K562 (cell line): ENCODE data around the gene ABCB4. TPM values are rescaled to one million over a fixed set of nuclear protein-coding genes. Genes with fewer than 3 reads are reported as not detected.

ENCODE experiments used
- CXXC5 ChIP-seq: fragments of 250-450 bp; sonication (Bioruptor Pico); IDR thresholded peaks from 2 replicates; pipeline ENCODE4 v1.8.0; 2022; ENCODE audit warnings: inconsistent platforms, mild to moderate bottlenecking, moderate library complexity
- KLF16 ChIP-seq: IDR thresholded peaks from 2 replicates; pipeline ENCODE4 v1.6.1; 2016; ENCODE audit warnings: antibody characterized with exemption
- NFATC3 ChIP-seq: fragments of 450-650 bp; IDR thresholded peaks from 2 replicates; pipeline ENCODE4 v1.6.1; 2017; ENCODE audit warnings: mild to moderate bottlenecking
- ZNF3 ChIP-seq: fragments of 250-450 bp; sonication (Bioruptor Pico); IDR thresholded peaks from 2 replicates; pipeline ENCODE4 v1.5.0; 2021; ENCODE audit warnings: mild to moderate bottlenecking, moderate library complexity
- polyA plus RNA-seq, 8 experiments: library from polyadenylated mRNA; depleted of rRNA in 4 of 8; stranded (reverse) in 5 of 8; unstranded in 3 of 8; fragments of >200 nt; fragmentation: Nextera tagmentation in 2 of 8; fragmentation: Illumina TruSeq in 1 of 8; extraction: Ambion mirVana in 2 of 8; extraction: Trizol in 1 of 8; gene quantifications; 2 replicates each; pipeline versions ENCODE4 v1.2.1 to v1.2.3, GENCODE V29; 2011 to 2014; ENCODE audit warnings: inconsistent platforms in 1 of 8, missing spikeins in 1 of 8
- total RNA-seq, 7 experiments: library from RNA; depleted of rRNA in 6 of 7; stranded (reverse); fragments of >200 nt in 6 of 7; fragmentation: Illumina TruSeq in 2 of 7; extraction: Trizol in 2 of 7; gene quantifications; 2 replicates each; pipeline versions ENCODE4 v1.2.1 to v1.2.3, GENCODE V29; 2011 to 2021; ENCODE audit warnings: low replicate concordance in 1 of 7
- TF ChIP-seq, protein P1 (sequence below): fragments of 200-400 bp; formaldehyde crosslinking; IDR thresholded peaks from 2 replicates; pipeline ENCODE4 v1.6.1; 2017; ENCODE audit warnings: mild to moderate bottlenecking, low read depth, low read length, moderate library complexity
- TF ChIP-seq, protein P2 (sequence below): fragments of 450-650 bp; conservative IDR thresholded peaks from 2 replicates; pipeline ENCODE4 v1.6.1; 2016; ENCODE audit warnings: missing genetic modification characterization, low read depth, mild to moderate bottlenecking, missing compliant biosample characterization, moderate library complexity
- TF ChIP-seq, protein P3 (sequence below): sonication (generic); formaldehyde crosslinking; IDR thresholded peaks from 2 replicates; pipeline ENCODE4 v1.8.1; 2023; ENCODE audit warnings: missing genetic modification reagents, mild to moderate bottlenecking, borderline replicate concordance
- TF ChIP-seq, protein P4 (sequence below), 2 experiments: fragments of 450-650 bp; IDR thresholded peaks; 2 replicates each; pipeline ENCODE4 v1.6.1; 2016; ENCODE audit warnings: mild to moderate bottlenecking in 2 of 2, borderline replicate concordance in 1 of 2, low read depth in 1 of 2, moderate library complexity in 1 of 2

ABCB4 gene
- total and polyA plus RNA-seq, 9 of the 15 experiments (the other 6 are each of a cell fraction or from before 2014, with no cell fraction given) = 0.06 to 0.73 (median 0.40) TPM

DNA sequence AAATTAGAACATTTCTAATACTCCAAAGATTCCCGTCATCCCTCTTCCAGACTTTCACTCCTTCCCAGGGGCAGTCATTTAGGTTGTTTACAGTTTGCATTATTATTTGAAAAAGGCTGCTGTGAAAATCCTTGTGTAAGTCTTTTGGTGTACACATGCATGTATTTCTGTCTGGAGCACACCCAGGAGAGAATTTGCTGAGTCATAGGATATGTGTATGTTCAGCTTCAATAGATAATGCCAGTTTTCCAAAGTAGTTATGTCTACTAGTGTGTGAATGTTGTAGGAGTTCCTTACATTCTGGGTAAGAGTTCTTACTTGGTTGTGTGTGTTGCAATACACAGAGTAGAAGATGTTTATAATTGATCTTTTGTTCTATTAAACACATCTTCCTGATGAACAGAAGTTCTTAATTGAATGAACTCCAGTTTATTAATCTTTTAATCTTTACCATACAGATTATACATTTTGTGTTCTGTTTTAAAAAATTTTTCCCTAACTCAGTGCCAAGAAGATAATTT, 104.8 kb downstream of the ABCB4 start (continued):
- TF ChIP-seq, protein P1, sequence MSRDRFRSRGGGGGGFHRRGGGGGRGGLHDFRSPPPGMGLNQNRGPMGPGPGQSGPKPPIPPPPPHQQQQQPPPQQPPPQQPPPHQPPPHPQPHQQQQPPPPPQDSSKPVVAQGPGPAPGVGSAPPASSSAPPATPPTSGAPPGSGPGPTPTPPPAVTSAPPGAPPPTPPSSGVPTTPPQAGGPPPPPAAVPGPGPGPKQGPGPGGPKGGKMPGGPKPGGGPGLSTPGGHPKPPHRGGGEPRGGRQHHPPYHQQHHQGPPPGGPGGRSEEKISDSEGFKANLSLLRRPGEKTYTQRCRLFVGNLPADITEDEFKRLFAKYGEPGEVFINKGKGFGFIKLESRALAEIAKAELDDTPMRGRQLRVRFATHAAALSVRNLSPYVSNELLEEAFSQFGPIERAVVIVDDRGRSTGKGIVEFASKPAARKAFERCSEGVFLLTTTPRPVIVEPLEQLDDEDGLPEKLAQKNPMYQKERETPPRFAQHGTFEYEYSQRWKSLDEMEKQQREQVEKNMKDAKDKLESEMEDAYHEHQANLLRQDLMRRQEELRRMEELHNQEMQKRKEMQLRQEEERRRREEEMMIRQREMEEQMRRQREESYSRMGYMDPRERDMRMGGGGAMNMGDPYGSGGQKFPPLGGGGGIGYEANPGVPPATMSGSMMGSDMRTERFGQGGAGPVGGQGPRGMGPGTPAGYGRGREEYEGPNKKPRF = no peak
- TF ChIP-seq NFATC3 = no peak
- TF ChIP-seq, protein P2, sequence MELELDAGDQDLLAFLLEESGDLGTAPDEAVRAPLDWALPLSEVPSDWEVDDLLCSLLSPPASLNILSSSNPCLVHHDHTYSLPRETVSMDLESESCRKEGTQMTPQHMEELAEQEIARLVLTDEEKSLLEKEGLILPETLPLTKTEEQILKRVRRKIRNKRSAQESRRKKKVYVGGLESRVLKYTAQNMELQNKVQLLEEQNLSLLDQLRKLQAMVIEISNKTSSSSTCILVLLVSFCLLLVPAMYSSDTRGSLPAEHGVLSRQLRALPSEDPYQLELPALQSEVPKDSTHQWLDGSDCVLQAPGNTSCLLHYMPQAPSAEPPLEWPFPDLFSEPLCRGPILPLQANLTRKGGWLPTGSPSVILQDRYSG = no peak
- TF ChIP-seq KLF16 = no peak
- TF ChIP-seq, protein P3, sequence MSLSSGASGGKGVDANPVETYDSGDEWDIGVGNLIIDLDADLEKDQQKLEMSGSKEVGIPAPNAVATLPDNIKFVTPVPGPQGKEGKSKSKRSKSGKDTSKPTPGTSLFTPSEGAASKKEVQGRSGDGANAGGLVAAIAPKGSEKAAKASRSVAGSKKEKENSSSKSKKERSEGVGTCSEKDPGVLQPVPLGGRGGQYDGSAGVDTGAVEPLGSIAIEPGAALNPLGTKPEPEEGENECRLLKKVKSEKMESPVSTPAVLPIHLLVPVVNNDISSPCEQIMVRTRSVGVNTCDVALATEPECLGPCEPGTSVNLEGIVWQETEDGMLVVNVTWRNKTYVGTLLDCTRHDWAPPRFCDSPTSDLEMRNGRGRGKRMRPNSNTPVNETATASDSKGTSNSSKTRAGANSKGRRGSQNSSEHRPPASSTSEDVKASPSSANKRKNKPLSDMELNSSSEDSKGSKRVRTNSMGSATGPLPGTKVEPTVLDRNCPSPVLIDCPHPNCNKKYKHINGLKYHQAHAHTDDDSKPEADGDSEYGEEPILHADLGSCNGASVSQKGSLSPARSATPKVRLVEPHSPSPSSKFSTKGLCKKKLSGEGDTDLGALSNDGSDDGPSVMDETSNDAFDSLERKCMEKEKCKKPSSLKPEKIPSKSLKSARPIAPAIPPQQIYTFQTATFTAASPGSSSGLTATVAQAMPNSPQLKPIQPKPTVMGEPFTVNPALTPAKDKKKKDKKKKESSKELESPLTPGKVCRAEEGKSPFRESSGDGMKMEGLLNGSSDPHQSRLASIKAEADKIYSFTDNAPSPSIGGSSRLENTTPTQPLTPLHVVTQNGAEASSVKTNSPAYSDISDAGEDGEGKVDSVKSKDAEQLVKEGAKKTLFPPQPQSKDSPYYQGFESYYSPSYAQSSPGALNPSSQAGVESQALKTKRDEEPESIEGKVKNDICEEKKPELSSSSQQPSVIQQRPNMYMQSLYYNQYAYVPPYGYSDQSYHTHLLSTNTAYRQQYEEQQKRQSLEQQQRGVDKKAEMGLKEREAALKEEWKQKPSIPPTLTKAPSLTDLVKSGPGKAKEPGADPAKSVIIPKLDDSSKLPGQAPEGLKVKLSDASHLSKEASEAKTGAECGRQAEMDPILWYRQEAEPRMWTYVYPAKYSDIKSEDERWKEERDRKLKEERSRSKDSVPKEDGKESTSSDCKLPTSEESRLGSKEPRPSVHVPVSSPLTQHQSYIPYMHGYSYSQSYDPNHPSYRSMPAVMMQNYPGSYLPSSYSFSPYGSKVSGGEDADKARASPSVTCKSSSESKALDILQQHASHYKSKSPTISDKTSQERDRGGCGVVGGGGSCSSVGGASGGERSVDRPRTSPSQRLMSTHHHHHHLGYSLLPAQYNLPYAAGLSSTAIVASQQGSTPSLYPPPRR (CRISPR knock-in tag) = no peak
- TF ChIP-seq, protein P4, sequence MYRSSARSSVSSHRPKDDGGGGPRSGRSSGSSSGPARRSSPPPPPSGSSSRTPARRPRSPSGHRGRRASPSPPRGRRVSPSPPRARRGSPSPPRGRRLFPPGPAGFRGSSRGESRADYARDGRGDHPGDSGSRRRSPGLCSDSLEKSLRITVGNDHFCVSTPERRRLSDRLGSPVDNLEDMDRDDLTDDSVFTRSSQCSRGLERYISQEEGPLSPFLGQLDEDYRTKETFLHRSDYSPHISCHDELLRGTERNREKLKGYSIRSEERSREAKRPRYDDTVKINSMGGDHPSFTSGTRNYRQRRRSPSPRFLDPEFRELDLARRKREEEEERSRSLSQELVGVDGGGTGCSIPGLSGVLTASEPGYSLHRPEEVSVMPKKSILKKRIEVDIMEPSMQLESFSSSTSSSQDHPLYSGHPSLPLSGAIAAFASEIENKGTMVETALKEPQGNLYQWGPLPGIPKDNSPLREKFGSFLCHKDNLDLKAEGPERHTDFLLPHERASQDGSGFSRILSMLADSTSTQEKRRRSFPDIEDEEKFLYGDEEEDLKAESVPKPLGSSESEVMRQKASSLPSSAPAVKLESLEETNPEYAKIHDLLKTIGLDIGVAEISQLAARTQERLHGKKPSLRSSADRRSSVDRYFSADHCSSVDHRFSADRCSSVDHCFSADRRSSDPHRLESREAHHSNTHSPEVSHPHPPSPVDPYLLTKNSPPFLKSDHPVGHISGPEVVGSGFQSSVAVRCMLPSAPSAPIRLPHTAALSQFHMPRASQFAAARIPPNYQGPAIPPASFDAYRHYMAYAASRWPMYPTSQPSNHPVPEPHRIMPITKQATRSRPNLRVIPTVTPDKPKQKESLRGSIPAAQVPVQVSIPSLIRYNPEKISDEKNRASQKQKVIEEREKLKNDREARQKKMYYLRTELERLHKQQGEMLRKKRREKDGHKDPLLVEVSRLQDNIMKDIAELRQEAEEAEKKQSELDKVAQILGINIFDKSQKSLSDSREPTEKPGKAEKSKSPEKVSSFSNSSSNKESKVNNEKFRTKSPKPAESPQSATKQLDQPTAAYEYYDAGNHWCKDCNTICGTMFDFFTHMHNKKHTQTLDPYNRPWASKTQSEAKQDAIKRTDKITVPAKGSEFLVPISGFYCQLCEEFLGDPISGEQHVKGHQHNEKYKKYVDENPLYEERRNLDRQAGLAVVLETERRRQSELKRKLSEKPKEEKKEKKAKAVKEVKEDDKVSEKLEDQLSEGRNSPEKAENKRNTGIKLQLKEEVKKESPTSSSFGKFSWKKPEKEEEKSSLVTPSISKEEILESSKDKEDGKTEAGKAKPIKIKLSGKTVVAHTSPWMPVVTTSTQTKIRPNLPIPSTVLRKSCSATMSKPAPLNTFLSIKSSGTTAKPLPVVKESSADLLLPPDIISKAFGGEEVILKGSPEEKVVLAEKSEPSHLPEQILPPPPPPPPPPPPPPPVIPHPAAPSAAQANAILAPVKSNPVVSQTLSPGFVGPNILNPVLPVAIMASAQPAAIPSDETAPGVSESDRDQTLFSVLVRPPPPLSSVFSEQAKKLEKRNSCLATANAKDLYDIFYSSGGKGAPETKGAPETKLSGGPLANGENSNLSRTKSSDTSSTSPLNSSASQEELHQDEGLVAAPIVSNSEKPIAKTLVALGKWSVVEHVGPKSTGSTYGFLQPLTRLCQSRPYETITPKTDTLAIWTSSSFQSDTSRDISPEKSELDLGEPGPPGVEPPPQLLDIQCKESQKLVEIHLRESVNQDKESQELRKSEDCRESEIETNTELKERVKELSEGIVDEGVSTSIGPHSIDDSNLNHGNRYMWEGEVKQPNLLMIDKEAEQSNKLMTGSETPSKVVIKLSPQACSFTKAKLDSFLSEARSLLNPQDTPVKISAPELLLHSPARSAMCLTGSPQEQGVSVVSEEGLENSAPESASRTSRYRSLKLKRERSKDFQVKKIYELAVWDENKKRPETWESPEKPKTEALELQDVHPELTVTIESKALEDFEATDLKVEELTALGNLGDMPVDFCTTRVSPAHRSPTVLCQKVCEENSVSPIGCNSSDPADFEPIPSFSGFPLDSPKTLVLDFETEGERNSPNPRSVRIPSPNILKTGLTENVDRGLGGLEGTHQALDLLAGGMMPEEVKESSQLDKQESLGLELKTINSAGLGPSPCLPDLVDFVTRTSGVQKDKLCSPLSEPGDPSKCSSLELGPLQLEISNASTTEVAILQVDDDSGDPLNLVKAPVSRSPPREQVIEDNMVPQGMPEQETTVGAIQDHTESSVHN (IDR thresholded peaks at IDR 0.05; ENCODE audit: borderline replicate concordance in 1 of 2, low read depth in 1 of 2) = no peak
- no peak for TF ChIP-seq ZNF3 (CRISPR knock-in tag)
- no peak for TF ChIP-seq CXXC5 (CRISPR knock-in tag)
